Stimulated activated CD8-positive, alpha-beta memory T cell treated with anti-CD3 and anti-CD28 coated beads, Interleukin-4, amount 100 ng/mL, for 48 hours (primary cell): ENCODE data around the gene FBXO38.

Experiments
- DNase-seq: peaks from one replicate; pipeline ENCODE4 v3.0.0-alpha.2; 2020

Gene FBXO38

GRCh38 chr5:148384380-148384737 lies 601 bp downstream of the FBXO38 start:
- DNase-seq = no peak

- no peak for DNase-seq
Measured at GRCh38 chr5:148385094-148385493, 1.3 kb downstream of the FBXO38 start.

- no peak for DNase-seq
Measured at GRCh38 chr5:148386041-148386440, 2.3 kb downstream of the FBXO38 start.

- DNase-seq = no peak
Measured at GRCh38 chr5:148387325-148387724, 3.6 kb downstream of the FBXO38 start.

- no peak for DNase-seq
Measured at GRCh38 chr5:148388696-148389095, 4.9 kb downstream of the FBXO38 start.

GRCh38 chr5:148390914-148391313 lies 7.2 kb downstream of the FBXO38 start:
- no peak for DNase-seq

GRCh38 chr5:148391422-148391821 lies 7.7 kb downstream of the FBXO38 start:
- no peak for DNase-seq

GRCh38 chr5:148393390-148393741 lies 9.6 kb downstream of the FBXO38 start:
- DNase-seq = no peak

- no peak for DNase-seq
Measured at GRCh38 chr5:148394587-148395019, 10.8 kb downstream of the FBXO38 start.

GRCh38 chr5:148395031-148395430 lies 11.3 kb downstream of the FBXO38 start:
- no peak for DNase-seq

GRCh38 chr5:148397968-148398595 lies 14.3 kb downstream of the FBXO38 start:
- DNase-seq = no peak

GRCh38 chr5:148398698-148399121 lies 15.0 kb downstream of the FBXO38 start:
- no peak for DNase-seq

- DNase-seq = no peak
Measured at GRCh38 chr5:148401604-148402003, 17.8 kb downstream of the FBXO38 start.

- DNase-seq = no peak
Measured at GRCh38 chr5:148403344-148403743, 19.6 kb downstream of the FBXO38 start.

- DNase-seq = no peak
Measured at GRCh38 chr5:148406406-148406805, 22.6 kb downstream of the FBXO38 start.

GRCh38 chr5:148408092-148408491 lies 24.3 kb downstream of the FBXO38 start:
- no peak for DNase-seq

GRCh38 chr5:148412124-148412523 lies 28.4 kb downstream of the FBXO38 start:
- DNase-seq = no peak

- no peak for DNase-seq
Measured at GRCh38 chr5:148414833-148415232, 31.1 kb downstream of the FBXO38 start.

GRCh38 chr5:148416416-148416815 lies 32.7 kb downstream of the FBXO38 start:
- DNase-seq = no peak

GRCh38 chr5:148416921-148417320 lies 33.2 kb downstream of the FBXO38 start:
- DNase-seq = no peak

GRCh38 chr5:148418511-148418910 lies 34.8 kb downstream of the FBXO38 start:
- no peak for DNase-seq

GRCh38 chr5:148421661-148422060 lies 37.9 kb downstream of the FBXO38 start:
- DNase-seq = no peak

GRCh38 chr5:148425808-148426207 lies 42.0 kb downstream of the FBXO38 start:
- no peak for DNase-seq

- DNase-seq = no peak
Measured at GRCh38 chr5:148426514-148426913, 42.8 kb downstream of the FBXO38 start.

- no peak for DNase-seq
Measured at GRCh38 chr5:148427370-148428042, 43.7 kb downstream of the FBXO38 start.
